Loucy (cell line): ENCODE measurements around the gene KLHDC3.

Experiments used
- H2AFZ ChIP-seq: fragments of 200-600 bp; sonication (generic); 2 replicates; pipeline ENCODE4 v1.6.0; 2016; ENCODE audit warnings: antibody characterized with exemption, mild to moderate bottlenecking, low read length, moderate library complexity
- H3F3A ChIP-seq: fragments of 200-600 bp; 2 replicates; pipeline ENCODE4 v1.6.0; 2016; ENCODE audit warnings: antibody characterized with exemption, low read depth, mild to moderate bottlenecking
- H3K27me3 ChIP-seq: fragments of 200-600 bp; sonication (generic); 2 replicates; pipeline ENCODE4 v1.6.1; 2014; ENCODE audit warnings: low read length, mild to moderate bottlenecking; ENCODE audit not compliant: insufficient read depth, poor library complexity, severe bottlenecking
- H3K36me3 ChIP-seq: fragments of 200-600 bp; sonication (generic); 2 replicates; pipeline ENCODE4 v1.6.1; 2016; ENCODE audit warnings: low read length; ENCODE audit not compliant: insufficient read depth
- H3K4me1 ChIP-seq: fragments of 200-600 bp; sonication (generic); 2 replicates; pipeline ENCODE4 v1.5.1; 2014; ENCODE audit warnings: low read length, mild to moderate bottlenecking; ENCODE audit not compliant: insufficient read depth, poor library complexity, severe bottlenecking
- H3K4me2 ChIP-seq: fragments of 200-600 bp; sonication (generic); 2 replicates; pipeline ENCODE4 v1.6.0; 2014; ENCODE audit warnings: antibody characterized with exemption, low read length, low read depth, mild to moderate bottlenecking; ENCODE audit not compliant: poor library complexity, severe bottlenecking
- H3K4me3 ChIP-seq: fragments of 200-600 bp; sonication (generic); 2 replicates; pipeline ENCODE4 v1.5.1; 2014; ENCODE audit warnings: low read length, mild to moderate bottlenecking, mixed read lengths; ENCODE audit not compliant: poor library complexity, severe bottlenecking
- H3K79me2 ChIP-seq: fragments of 200-600 bp; sonication (generic); 2 replicates; pipeline ENCODE4 v1.6.1; 2014; ENCODE audit warnings: low read length; ENCODE audit not compliant: insufficient read depth
- H3K9ac ChIP-seq: fragments of 200-600 bp; sonication (generic); 2 replicates; pipeline ENCODE4 v1.6.0; 2014; ENCODE audit warnings: mild to moderate bottlenecking, low read depth, low read length, moderate library complexity; ENCODE audit not compliant: poor library complexity, severe bottlenecking
- H3K9me2 ChIP-seq: fragments of 200-600 bp; sonication (generic); replicated peaks from 2 replicates; pipeline ENCODE4 v1.6.1; 2016; ENCODE audit warnings: low read depth, low read length, mixed read lengths
- H3K9me3 ChIP-seq: fragments of 200-600 bp; sonication (generic); 2 replicates; pipeline ENCODE4 v1.6.1; 2014; ENCODE audit warnings: mild to moderate bottlenecking, antibody characterized with exemption, low read length, low read depth; ENCODE audit not compliant: insufficient read depth
- H4K20me1 ChIP-seq: fragments of 200-600 bp; sonication (generic); 2 replicates; pipeline ENCODE4 v1.6.0; 2014; ENCODE audit warnings: antibody characterized with exemption, low read length, mild to moderate bottlenecking; ENCODE audit not compliant: insufficient read depth, poor library complexity, severe bottlenecking
- EZH2phosphoT487 ChIP-seq: fragments of 200-600 bp; IDR thresholded peaks from 2 replicates; pipeline ENCODE4 v1.6.1; 2018; ENCODE audit warnings: antibody characterized with exemption, mild to moderate bottlenecking, moderate library complexity, borderline replicate concordance
- TF ChIP-seq, protein P1 (sequence below): fragments of 200-600 bp; sonication (generic); conservative IDR thresholded peaks from 2 replicates; pipeline ENCODE4 v1.5.1; 2014; ENCODE audit warnings: mild to moderate bottlenecking, antibody characterized with exemption, low read length

The KLHDC3 gene

DNA sequence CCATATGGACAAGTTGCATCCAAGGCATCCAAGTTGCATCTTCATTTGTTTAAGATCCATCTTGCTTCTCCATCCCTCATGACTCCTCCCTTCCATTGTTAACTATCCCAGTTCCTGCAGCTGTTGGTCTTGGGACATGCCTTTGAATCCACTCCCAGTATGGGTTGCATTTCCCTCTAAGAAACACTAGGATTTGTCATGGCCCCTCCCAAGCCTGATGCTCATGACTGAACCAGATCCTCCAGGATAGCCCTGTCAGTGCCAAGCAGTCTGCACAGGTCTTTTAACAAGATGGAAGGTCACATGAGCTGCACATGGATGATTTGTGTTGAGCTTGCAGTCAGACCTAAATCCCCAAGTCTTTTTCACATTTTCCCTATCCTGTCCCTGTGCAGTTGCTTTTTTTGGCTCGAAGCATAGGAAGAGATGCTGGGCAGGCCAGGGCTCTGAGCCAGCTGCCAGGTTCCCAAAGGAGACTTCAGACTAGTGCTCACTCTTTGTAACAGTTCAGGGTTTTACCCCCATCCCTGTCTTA, 25.5 kb upstream of the KLHDC3 start:
- Histone ChIP-seq H3F3A (no peaks in the 10 kb centered on the region), H3K36me3 (peaks cover 3% of the 10 kb centered on the region; the same call in 1 of the 2 replicates), H3K9me2 (no peaks in the 10 kb centered on the region), H3K4me2 (peak overlapping the region; percentile 90), H4K20me1 (peaks cover 5% of the 10 kb centered on the region), H3K4me1 (peaks cover 43% of the 10 kb centered on the region), H3K4me3 (no peak overlapping the region), H3K27me3 (no peaks in the 10 kb centered on the region), H3K9me3 (no peaks in the 10 kb centered on the region), H3K9ac (no peak overlapping the region), H2AFZ (no peak overlapping the region), H3K79me2 (peaks cover 46% of the 10 kb centered on the region)
- no peak for TF ChIP-seq EZH2phosphoT487
- TF ChIP-seq, protein P1, sequence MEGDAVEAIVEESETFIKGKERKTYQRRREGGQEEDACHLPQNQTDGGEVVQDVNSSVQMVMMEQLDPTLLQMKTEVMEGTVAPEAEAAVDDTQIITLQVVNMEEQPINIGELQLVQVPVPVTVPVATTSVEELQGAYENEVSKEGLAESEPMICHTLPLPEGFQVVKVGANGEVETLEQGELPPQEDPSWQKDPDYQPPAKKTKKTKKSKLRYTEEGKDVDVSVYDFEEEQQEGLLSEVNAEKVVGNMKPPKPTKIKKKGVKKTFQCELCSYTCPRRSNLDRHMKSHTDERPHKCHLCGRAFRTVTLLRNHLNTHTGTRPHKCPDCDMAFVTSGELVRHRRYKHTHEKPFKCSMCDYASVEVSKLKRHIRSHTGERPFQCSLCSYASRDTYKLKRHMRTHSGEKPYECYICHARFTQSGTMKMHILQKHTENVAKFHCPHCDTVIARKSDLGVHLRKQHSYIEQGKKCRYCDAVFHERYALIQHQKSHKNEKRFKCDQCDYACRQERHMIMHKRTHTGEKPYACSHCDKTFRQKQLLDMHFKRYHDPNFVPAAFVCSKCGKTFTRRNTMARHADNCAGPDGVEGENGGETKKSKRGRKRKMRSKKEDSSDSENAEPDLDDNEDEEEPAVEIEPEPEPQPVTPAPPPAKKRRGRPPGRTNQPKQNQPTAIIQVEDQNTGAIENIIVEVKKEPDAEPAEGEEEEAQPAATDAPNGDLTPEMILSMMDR, result no peak

DNA sequence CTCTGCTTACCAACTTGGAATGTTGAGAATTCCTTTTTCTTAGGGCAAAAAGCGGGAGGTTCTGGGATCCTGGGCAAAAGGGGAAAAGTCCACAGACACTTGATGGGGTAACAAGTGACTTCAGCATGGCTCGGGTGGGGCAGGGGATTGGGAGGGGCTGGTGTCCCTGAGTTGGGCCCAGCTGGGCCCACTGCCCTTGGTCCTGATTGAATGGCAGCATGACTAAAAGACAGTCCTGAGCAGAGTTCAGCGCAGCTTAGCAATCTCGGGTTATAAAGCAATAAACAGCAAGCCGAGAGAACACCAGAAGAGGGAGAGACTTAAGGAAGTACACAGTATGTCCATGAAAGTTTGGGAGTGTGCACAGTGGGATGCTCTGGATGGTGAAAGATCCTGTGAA, 24.1 kb upstream of the KLHDC3 start:
- Histone ChIP-seq H3K79me2 (peaks cover 45% of the 10 kb centered on the region), H3K9me3 (no peaks in the 10 kb centered on the region), H3K9me2 (no peaks in the 10 kb centered on the region), H3K36me3 (peaks cover 3% of the 10 kb centered on the region; the same call in 1 of the 2 replicates), H4K20me1 (peaks cover 5% of the 10 kb centered on the region), H3F3A (no peaks in the 10 kb centered on the region), H3K4me2 (no peak overlapping the region), H3K4me1 (peaks cover 38% of the 10 kb centered on the region), H2AFZ (no peak overlapping the region), H3K4me3 (no peak overlapping the region), H3K9ac (no peak overlapping the region), H3K27me3 (no peaks in the 10 kb centered on the region)
- TF ChIP-seq, protein P1, result no peak
- no peak for TF ChIP-seq EZH2phosphoT487

DNA sequence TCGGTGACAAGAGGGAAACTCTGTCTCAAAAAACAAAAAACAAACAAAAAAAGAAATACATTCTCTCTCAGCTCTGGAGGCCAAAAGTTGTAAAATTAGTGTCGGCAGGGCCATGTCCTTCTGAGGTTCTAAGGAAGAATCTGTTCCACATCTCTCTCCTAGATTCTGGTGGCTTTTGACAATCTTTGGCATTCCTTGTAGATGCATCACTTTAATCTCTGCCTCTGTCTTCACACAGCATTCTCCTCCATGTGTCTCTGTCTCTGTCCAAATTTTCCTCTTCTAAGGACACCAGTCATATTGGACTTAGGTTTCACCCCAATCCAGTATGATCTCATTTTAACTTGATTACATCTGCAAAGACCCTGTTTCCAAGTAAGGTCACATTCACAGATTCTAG, 20.6 kb upstream of the KLHDC3 start:
- no peaks in the 10 kb centered on the region for H3K27me3 ChIP-seq
- no peaks in the 10 kb centered on the region for H3K9me2 ChIP-seq
- no peaks in the 10 kb centered on the region for H3K9me3 ChIP-seq
- H3K4me2 ChIP-seq, result no peak overlapping the region
- no peak overlapping the region for H3K4me3 ChIP-seq
- H3K4me1 ChIP-seq, result peaks cover 5% of the 10 kb centered on the region
- H3K36me3 ChIP-seq, result peaks cover 3% of the 10 kb centered on the region; the same call in 1 of the 2 replicates
- no peak overlapping the region for H3K9ac ChIP-seq
- H3K79me2 ChIP-seq, result peaks cover 11% of the 10 kb centered on the region; the same call in 1 of the 2 replicates
- H2AFZ ChIP-seq, result no peak overlapping the region
- no peaks in the 10 kb centered on the region for H3F3A ChIP-seq
- no peaks in the 10 kb centered on the region for H4K20me1 ChIP-seq
- TF ChIP-seq EZH2phosphoT487, result no peak
- TF ChIP-seq, protein P1, result no peak
